HepG2 (cell line): Measurements from ENCODE around the gene GNB1. TPM values are rescaled to one million over a fixed set of nuclear protein-coding genes. Genes with fewer than 3 reads are reported as not detected.
A peak's percentile ranks its signal among the peaks of the same experiment; 100 is the strongest.

Experiments
- AKAP8 ChIP-seq: sonication (generic); formaldehyde crosslinking; IDR thresholded peaks from 2 replicates; pipeline ENCODE4 v1.5.1; 2020; ENCODE audit warnings: mild to moderate bottlenecking, missing genetic modification reagents
- GMEB1 ChIP-seq: sonication (generic); formaldehyde crosslinking; IDR thresholded peaks from 2 replicates; pipeline ENCODE4 v1.5.1; 2020; ENCODE audit warnings: missing genetic modification reagents, mild to moderate bottlenecking, borderline replicate concordance
- MXI1 ChIP-seq: IDR thresholded peaks from 3 replicates; pipeline ENCODE4 v1.6.1; 2012; ENCODE audit warnings: low read depth, low read length, inconsistent platforms, borderline replicate concordance
- SAP130 ChIP-seq: IDR thresholded peaks from 2 replicates; pipeline ENCODE4 v1.6.1; 2016; ENCODE audit warnings: low read depth
- SMAD3 ChIP-seq: sonication (generic); formaldehyde crosslinking; IDR thresholded peaks from 2 replicates; pipeline ENCODE4 v1.4.0; 2020; ENCODE audit warnings: missing genetic modification reagents
- SRSF1 ChIP-seq: fragments of 200-400 bp; formaldehyde crosslinking; optimal IDR thresholded peaks from 2 replicates; pipeline ENCODE3; 2017; ENCODE audit warnings: mild to moderate bottlenecking, low read depth, low read length, moderate library complexity
- STAT6 ChIP-seq: sonication (generic); formaldehyde crosslinking; IDR thresholded peaks from 2 replicates; pipeline ENCODE4 v1.4.0; 2020; ENCODE audit warnings: missing genetic modification reagents, mild to moderate bottlenecking, borderline replicate concordance
- ZBTB21 ChIP-seq: sonication (generic); formaldehyde crosslinking; IDR thresholded peaks from 2 replicates; pipeline ENCODE4 v1.4.0; 2020; ENCODE audit warnings: missing genetic modification reagents
- ZBTB40 ChIP-seq, 2 experiments: fragments of 450-650 bp in 1 of 2; sonication (generic) in 1 of 2; formaldehyde crosslinking in 1 of 2; IDR thresholded peaks; 2 replicates each; pipeline versions ENCODE4 v1.6.1 to v1.8.0; 2016 to 2022; ENCODE audit warnings: antibody characterized with exemption in 1 of 2, mild to moderate bottlenecking in 1 of 2, missing genetic modification reagents in 1 of 2
- ZBTB7B ChIP-seq: sonication (generic); formaldehyde crosslinking; IDR thresholded peaks from 2 replicates; pipeline ENCODE4 v1.4.0; 2020; ENCODE audit warnings: missing genetic modification reagents
- ZNF225 ChIP-seq: sonication (generic); formaldehyde crosslinking; IDR thresholded peaks from 2 replicates; pipeline ENCODE4 v1.4.0; 2020; ENCODE audit warnings: mild to moderate bottlenecking, missing genetic modification reagents
- ZNF317 ChIP-seq: sonication (generic); formaldehyde crosslinking; IDR thresholded peaks from 2 replicates; pipeline ENCODE4 v1.5.0; 2020; ENCODE audit warnings: mild to moderate bottlenecking, missing genetic modification reagents
- ZNF510 ChIP-seq: sonication (generic); formaldehyde crosslinking; IDR thresholded peaks from 2 replicates; pipeline ENCODE4 v1.4.0; 2020; ENCODE audit warnings: low read depth, mild to moderate bottlenecking, missing genetic modification reagents
- polyA plus RNA-seq, 8 experiments: library from polyadenylated mRNA; depleted of rRNA in 3 of 8; stranded (reverse) in 7 of 8; unstranded in 1 of 8; fragments of >200 nt; fragmentation: Illumina TruSeq in 4 of 8; extraction: Trizol in 4 of 8; gene quantifications; 2 replicates each; pipeline versions ENCODE4 v1.2.1 to v1.2.3, GENCODE V29; 2011 to 2016; ENCODE audit warnings: low read depth in 4 of 8, missing spikeins in 1 of 8, mixed read lengths in 1 of 8; ENCODE audit not compliant: insufficient read depth in 1 of 8
- total RNA-seq, 5 experiments: library from RNA; depleted of rRNA; stranded (reverse); fragments of >200 nt; fragmentation: Illumina TruSeq; extraction: Trizol; gene quantifications; 2 replicates each; pipeline ENCODE4 v1.2.3, GENCODE V29; 2016; ENCODE audit warnings: low read depth in 1 of 5

GNB1 gene
- total and polyA plus RNA-seq, 2 of the 13 experiments (the other 11 are each of a cell fraction or from before 2014, with no cell fraction given), result 66.2 to 327 TPM

GRCh38 chr1:1832820-1833219 lies 58.1 kb downstream of the GNB1 start (continued):
- TF ChIP-seq ZBTB40 (IDR thresholded peaks at IDR 0.05), result no peak
- no peak for TF ChIP-seq ZBTB40 (CRISPR knock-in tag; IDR thresholded peaks at IDR 0.05)
- no peak for TF ChIP-seq SMAD3 (CRISPR knock-in tag)
- TF ChIP-seq ZBTB21 (CRISPR knock-in tag), result peak; percentile 45; the same call in 1 of the 2 replicates
- no peak for TF ChIP-seq STAT6 (CRISPR knock-in tag)
- TF ChIP-seq MXI1, result peak; percentile 86; the same call in 1 of the 3 replicates
- peak; percentile 71 for TF ChIP-seq SAP130 (CRISPR knock-in tag)
- TF ChIP-seq ZBTB7B (CRISPR knock-in tag), result no peak
- TF ChIP-seq ZNF317, result no peak
- TF ChIP-seq AKAP8 (CRISPR knock-in tag), result peak; percentile 26; the same call in 1 of the 2 replicates
- TF ChIP-seq SRSF1, result no peak
- TF ChIP-seq ZNF225 (CRISPR knock-in tag), result no peak
- no peak for TF ChIP-seq GMEB1 (CRISPR knock-in tag)
- no peak for TF ChIP-seq ZNF510 (CRISPR knock-in tag)
